NOMO-1 (cell line): ENCODE data around the gene HOMER3.
A peak's percentile ranks its signal among the peaks of the same experiment; 100 is the strongest.
"Not testable (repeated sequence)": the region's sequence is repeated elsewhere in the genome, so short reads cannot be mapped to it uniquely, and the experiment has no call there.

Experiments used
- DNase-seq, 2 experiments: peaks; one replicate each; lab custom pipeline; 2025; ENCODE audit not compliant: unreplicated experiment in 2 of 2; lab: John Stamatoyannopoulos, UW

HOMER3 gene

DNA sequence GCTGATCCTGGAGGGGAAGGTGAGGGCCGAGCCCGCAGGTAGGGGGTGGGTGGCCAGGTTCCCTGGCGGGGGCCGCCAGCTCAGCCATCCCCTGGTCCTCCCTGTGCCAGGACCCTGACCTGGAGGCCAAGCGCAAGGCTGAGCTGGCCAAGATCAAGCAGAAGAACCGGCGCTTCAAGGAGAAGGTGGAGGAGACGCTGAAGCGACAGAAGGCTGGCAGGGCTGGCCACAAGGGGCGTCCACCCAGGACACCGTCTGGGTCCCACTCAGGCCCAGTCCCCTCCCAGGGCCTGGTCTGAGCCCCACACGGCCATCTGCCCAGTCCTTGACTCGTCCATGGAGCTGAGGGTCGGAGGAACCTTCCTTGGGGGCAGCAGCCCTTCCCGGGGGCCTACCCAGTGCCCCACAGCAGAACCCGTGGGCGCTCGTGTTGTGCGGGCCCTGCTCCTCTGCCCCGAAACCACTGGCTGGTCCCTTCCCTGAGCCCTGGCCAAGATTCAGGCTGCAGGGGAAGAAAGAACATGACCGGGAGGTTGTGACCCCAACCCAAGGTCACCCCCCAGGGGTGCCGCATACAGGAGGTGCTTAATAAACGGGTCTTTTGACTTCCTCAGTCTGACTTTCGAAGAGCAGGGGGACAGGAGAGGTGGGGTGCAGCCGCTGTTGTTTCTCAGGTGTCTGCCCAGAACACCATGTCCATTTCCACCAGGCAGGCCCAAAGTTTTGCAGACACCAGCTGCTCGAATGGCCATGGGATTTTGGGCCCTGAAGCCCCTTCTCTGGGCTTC lies 12.8 kb downstream of the HOMER3 start:
- DNase-seq, result no peak

DNA sequence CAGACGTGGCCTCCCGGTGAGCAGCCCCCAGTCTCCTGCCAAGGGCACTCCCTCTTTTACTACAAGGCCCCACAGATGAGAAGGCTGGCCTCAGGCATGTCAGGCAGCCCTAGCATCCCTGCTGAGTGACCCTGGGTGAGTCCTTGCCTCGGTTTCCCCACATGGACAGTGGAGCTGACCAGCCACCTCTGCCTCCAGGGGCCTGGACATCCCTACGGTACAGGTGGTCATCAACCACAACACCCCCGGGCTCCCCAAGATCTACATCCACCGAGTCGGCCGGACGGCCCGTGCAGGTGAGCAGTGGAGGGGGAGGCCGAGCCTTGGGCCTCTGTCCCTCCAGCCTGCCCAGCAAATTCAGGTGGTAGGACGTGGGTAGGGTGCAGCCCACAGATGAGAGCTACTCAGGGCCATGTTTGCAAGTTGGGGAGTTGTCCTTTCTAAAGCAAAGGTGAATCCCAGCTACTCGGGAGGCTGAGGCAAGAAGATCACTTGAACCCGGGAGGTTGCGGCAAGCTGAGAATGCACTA lies 16.3 kb downstream of the HOMER3 start:
- DNase-seq, result no peak

DNA sequence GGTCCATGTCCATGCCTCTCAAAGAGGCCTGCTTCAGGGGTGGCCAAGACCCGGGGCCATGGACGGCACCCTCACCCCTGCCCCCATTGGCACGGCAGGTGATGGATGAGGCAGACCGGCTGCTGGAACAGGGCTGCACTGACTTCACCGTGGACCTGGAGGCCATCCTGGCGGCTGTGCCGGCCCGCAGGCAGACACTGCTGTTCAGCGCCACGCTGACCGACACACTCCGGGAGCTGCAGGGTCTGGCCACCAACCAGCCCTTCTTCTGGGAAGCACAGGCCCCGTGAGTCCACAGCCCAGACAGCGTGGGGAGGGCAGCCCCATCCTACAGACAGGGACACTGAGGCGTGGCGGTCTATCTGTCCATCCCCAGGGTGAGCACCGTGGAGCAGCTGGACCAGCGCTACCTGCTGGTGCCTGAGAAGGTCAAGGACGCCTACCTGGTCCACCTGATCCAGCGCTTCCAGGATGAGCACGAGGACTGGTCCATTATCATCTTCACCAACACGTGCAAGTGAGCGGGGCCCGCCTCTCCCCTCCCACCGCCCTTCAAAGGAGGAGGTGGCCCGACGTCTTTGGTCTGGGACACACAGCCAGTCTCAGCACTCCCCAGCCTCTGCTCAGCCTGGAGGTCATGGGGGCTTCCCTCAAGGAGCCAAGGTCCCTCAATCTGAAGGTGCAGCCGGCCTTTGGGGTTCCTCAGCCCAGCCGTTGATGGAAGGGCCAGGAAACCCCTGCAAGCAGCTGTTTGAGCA lies 18.6 kb downstream of the HOMER3 start:
- DNase-seq, result no peak

DNA sequence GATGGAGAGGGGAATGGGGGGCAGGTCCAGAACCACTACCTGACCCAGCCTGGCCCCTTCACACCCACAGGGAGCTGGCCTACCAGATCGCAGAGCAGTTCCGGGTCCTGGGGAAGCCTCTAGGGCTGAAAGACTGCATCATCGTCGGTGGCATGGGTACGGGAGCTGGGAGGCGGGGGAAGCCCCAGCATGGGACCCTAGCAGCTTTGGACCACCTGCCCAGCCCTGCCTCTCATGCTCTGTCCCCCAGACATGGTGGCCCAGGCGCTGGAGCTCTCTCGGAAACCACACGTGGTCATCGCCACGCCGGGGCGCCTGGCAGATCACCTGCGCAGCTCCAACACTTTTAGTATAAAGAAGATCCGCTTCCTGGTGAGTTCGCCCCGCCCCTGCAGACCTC lies 19.4 kb downstream of the HOMER3 start:
- no peak for DNase-seq

DNA sequence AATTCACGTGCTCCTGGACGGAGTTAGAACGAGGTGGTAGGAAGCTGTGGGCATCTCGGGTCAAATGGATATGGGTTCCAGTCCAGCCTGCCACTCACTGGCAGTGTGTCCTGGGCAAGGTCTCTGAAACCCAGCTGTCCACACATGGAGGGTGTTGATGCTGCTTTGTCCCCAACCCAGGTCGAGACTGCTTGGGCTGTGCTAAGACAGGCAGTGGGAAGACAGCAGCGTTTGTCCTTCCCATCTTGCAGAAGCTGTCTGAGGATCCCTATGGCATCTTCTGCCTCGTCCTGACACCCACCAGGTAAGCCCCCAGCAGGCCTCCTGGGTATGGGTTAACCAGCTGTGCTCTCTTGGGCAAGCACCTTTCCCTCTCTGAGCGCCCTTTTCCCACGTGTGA lies 20.6 kb downstream of the HOMER3 start:
- DNase-seq, result no peak

DNA sequence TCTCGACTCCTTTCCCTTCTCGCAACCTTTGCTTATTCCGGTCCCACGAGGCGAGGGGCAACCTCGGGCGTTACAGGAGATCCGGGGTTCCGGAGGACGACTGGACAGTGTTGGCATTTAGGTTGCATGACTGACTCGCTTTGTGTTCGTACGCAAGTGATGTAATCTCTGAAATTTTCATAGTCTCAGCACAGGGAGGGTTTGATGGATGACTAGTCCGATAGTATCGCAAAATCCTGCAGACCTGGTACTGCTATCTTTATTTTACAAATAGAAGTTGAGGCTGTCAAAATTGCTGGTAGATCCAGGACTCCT lies 21.2 kb downstream of the HOMER3 start:
- no peak for DNase-seq

DNA sequence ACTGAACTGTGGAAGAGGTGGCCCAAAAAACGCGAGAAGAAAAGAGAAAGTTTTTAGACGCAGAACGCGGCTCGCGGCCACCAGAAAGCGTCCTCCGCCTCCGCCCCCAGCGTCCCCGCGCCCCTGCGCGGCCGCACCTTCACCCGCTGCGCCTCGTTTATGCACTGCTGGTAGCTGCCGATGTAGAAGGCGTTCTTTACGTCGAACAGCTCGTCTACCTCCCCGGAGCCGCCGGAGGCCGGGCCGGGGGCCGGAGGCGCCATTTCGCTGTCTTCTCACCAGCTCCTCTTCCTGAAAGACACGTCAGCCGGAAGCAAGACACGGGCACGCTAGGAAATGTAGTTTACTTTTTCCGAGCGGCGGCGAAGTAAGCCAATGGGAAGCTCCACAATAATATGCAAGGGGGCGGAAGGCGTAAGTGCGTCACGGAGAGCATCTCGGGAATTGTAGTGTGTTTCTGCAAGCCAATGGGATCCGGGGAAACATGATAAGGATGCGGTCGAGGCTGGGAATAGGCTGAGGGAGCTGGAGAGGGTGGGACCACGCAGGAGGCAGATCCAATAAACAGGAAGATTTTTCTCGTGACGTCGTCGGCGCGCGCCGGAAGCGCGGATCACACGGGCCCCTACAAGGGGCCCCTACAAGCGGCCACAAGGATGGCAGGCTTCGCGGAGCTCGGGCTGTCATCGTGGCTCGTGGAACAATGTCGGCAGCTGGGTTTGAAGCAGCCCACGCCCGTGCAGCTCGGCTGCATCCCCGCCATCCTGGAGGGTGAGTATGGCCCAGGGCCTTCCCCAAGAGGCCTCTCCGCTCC lies 21.7 kb downstream of the HOMER3 start, which contains the start of the genes COPE and DDX49:
TSS of gene COPE (minus strand) at position 302 of the 814 bp plus-strand sequence. CDS start at position 263, 39 bp downstream.
TSS of gene DDX49 (plus strand) at position 630 of the 814 bp plus-strand sequence. CDS start at position 657, 27 bp downstream.
- peak; percentile 97 to 99 for DNase-seq

DNA sequence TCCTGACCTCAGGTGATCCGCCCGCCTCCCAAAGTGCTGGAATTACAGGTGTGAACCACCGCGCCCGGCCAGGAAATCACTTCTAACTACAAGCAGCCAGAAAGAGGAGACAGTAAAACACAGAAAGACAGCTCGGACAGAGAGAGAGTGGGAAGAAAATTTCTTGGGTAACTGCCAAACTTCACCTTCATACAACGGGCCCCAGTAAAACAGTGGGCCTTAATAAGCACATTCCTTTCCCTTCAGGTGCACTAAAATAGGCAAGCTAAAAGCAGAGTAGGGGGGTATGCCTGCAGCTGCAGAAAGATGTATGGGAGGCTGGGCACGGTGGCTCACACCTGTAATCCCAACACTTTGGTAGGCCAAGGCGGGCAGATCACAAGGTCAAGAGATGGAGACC lies 23.4 kb downstream of the HOMER3 start:
- DNase-seq, result not testable (repeated sequence)

DNA sequence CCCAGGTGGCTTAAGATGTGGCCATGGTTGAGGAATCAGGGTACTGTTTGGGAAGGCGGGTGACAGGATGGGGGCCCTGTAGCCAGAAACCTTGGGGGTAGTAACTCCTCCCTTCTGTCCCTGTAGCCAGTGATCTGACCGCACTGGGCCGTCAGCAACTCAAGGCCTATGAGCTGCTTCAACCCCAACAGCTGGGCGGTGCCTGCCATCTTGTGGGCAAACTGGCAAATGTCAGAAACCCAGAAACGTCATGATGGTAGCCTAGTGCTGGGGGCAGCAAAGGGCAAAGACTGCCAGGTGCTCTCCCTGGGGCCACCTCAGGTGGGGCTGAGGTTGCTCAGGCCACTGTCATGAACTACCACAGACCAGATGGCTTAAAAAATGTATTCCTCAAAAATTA lies 25.4 kb downstream of the HOMER3 start:
- DNase-seq, result peak in 1 of 2 experiments; percentile 12

DNA sequence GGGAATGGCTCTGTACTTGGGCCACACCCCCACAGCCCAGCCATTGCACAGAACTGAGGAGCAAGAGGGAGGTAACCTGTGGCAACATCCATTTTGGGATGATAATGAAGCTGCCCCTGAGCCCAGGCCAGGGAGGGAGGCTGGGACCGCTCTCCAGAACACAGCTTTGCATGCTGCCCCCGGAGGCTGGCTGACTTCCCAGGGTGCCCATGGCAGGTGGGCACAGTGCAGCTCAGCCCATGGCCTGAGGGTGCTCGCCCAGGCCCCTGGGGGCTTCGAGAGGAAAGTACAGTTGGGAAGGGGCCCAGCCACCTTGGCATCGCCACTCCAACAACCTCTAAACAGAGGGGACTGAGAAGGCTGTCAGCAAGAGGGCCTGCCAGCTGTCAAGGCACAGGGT lies 27.6 kb downstream of the HOMER3 start:
- DNase-seq, result no peak

DNA sequence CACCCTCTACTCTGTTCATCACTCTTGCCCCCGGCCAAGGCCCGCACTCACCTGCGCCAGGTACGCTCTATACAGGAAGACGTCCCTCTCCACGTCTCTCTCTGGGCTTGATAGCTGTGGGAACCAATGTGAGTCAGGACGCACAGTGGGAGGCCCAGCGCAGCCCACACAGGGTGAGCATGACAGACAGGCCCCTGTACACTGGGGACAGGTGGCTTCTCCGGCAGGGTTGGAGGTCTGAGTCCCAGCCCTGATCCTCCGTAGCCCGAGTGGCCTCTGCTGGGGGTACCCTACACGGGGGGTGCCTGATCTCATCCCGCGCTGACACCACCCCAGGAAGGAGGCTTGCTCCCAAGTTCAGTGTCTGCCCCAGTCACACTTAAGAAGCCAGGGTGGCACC lies 28.1 kb downstream of the HOMER3 start:
- no peak for DNase-seq

DNA sequence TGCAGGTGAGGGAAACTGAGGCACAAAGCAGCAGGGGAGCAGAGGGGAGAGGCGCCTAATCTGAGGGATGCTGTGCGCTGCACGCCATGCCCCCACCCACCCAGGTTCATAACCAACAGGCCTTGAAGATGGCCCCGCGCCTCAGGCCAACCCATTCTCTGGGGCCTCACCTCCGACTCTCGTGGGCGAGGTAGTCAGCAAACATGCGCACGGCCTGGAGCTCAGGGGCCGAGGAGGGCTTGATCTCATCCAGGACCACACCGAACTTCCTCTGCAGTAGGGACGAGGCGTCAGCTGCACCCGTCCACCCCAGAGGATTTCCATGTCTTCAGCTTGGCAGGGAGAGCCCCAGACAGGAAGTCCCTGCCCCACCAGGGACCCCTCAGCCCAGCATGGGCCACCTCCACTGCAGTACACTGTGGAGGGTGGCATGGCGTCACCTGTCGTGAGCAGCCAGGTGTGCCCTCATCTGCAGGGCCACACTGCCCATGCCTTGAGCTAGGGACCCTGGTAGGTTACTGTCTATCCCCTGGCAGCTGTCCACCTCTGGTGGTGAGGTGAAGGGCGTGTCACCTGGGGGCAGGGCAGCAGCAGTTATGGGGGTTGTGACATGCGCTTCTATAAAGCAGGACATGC lies 30.1 kb downstream of the HOMER3 start:
- no peak for DNase-seq

DNA sequence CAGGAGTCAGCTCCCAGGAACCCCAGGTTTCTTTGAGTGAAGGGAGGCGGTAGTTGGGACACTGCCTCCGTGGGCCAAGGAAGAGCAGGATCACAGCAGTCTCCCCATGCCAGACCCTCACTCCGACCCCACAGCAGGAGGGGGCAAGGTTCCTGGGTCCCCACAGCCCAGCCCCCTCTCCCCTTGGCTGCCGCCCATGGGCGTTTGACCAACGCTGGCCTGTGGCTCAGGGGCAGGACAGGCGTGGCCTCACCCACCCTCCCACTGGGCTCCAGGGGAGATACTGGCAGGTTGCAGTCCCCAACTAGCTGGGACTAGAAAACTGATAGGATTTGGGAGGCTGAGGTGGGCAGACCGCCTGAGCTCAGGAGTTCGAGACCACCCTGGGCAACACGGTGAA lies 31.0 kb downstream of the HOMER3 start:
- no peak for DNase-seq

DNA sequence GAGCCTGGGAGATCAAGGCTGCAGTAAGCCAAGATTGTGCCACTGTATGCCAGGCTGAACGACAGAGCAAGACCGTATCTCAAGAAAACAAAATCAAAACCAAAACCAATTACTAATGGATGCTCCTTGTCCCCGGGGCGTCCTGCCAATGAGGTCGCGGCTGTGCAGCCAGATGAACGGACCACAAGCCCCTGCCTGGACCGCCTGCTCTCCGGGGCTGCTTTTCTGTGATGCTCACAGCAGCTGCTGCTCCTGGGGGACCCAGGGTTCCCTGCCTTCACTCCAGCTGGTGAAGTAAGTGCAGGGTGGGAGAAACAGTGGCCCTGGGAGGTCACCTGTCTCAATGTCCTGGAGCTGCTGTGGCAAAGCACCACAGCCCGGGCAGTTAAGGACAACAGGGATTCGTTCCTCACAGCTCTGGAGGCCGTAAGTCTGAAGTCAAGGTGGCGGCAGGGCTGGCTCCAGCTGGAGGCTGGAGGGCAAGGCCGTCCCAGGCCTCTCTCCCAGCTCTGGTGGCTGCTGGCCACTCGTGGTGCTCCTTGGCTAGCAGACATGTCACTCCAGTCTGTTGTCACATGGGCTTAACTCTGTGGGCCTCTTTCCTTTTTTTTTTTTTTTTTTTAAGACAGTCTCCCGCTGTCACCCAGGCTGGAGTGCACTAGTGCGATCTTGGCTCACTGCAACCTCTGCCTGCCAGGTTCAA lies 31.9 kb downstream of the HOMER3 start:
- no peak for DNase-seq

DNA sequence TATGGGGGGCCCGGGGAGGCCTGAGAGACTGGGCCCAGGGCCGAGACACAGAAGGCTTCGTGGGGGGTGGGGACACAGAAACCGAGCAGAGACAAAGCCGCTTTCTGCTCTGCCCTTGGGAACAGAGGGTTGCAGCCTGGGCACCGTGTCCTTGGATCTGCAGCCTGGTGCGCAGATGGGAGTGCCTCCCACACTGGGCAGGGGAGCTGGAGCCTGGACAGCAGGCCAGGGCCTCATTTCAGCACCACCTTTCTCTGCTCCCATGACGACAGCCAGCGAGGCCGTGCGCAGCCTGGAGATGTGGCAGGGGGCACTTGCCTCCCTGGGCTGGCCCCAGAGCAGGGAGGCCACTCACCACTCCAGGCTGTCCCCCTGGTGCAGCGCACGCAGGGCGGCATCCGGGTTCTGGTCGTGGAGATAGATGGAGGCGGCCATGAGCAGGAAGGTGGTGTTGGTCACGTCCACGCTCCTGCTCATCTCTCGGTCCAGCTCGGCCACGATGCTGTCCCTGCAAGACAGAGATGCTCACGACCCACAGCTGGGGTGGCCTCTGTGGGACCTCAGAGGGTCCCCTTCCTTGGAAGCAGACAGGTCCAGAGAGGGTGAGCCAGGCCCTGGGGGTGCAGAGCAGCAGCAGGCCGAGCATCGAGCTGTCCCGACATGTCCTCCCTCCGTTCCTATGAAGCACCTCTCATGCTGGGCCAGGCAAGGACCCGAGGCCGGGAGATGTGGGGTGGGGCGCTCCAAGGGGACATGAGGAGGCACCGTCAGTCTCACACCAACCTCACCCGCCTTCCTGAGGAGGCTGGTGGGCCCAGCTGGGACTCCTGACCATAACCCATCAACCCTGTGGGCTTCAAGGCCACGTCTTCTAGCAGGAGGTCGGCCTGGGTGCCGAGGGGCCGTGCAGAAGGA lies 34.2 kb downstream of the HOMER3 start:
- no peak for DNase-seq

DNA sequence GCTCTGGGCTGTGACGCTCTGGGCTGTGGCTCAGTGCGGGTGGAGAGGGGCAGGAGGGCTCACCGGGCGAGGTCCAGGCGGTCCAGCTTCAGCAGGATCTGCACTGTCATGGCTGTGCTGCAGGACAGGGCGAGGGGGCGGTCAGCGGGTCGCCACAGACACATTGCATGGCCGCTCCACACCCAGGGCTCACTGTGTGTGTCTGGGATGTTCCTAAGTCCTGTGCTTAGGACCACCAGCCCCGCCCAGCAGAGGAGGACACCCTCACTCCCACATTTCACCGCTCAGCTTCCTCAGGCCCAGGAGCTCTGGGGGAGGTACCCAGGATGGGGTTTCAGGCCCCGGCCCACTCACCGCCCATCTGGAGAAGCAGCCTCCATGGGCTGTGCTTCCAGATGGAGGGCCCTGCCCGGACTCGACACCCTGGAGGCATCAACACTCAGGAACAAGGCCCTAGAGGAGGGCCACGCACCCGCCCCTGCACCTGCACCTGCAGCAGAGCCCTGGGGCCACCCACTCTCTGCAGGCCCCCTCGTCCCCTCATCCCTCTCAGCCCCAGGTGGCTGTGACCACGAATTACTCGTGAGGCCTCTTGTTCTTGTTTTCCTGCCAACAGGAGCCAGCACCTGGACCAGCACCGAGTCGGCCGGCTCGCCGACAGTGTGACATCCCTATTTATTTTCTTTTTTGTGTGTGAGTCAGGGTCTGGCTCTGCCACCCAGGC lies 35.3 kb downstream of the HOMER3 start:
- DNase-seq, result no peak

DNA sequence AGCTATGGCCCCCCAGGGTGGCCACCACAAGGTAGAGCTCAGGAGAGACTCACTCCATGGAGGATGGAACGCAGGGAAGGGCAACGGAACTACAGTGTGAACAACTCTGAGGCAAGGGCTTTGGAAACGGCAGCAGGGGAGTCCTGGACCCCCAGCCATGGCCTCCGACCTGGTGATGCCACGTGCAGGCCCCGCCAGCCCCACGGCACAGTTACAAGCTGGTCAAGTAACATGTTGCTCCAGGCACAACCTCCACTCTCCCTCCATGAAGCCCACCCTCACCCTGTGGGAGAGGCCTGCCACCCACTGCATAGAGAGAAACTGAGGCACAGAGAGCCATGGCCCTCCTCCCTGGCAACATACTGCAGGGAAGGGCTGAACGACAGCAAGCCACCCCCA lies 36.0 kb downstream of the HOMER3 start:
- no peak for DNase-seq

DNA sequence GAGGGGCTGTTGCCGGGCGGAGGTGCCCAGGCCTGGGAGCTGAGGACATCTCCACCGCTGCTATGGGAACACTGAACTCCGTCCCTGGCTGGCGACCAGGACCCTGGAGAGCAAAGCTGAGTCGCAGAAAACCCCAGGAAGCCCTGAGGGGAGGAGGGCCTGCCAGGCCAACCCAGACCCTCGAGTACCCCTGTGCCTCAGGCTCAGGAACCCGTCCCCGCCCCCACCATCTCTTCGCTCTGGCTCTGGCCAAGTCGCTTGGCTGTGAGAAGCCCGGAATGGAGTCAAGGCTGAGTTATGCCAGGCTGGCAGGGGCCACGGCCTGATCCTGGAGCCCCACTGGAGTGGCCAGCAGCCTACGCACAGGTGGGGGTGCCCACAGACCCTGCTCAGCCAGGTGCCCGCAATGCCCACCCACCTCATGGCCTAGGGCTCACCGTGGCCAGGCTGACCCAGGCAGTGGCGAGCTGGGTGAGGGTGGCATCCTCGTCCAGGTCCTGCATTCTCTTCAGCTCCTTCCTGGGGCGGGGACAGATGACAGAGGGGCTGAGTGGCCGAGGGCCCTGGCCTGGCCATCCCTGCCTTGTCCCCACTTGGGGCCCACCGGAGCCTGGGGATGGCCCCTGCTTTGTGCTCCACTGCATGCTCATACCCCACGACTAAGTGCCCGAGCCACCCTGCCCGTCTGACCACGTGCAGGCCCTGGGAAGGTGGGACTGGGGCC lies 36.5 kb downstream of the HOMER3 start:
- no peak for DNase-seq
